ENCODE measurements around the gene TOR1AIP1.

DNA sequence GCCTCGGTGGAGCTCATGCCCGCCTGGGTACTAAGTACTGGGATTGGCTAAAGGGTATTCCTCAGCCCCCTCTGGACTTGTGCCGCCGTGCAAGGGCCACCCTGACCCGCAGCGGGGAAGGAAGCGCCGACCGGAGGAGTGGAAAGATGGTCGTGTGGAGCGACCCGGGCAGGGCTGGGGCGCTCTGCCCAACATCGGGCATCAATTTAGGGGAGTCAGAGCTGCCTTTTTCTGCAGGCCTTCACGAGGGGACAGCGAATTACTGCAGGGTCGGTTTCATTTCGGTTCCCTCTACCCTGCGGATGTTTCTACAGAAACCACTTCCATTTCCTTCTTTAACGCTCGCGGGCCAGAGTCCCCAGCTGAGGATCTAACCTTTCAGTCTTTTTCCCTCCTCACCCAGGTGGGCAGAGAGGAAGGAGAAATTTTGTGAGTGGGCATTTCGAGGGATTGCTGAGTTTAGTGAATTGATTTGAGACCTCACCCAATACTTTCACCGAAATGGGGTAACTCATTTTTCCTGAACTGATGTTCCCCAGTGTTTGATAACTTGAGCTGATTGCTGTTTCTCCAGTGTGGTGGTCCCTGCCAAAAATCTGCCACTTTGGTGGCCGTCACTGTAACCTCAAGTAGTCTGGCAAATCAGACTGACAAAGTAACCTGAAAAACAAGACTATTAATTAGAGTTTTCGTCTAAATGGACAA lies 1.1 kb downstream of the TOR1AIP1 start:
- TF ChIP-seq TAF1 (IDR thresholded peaks at IDR 0.05; ENCODE audit: borderline replicate concordance, insufficient read depth, low read length): no peak
- TF ChIP-seq, protein P1, sequence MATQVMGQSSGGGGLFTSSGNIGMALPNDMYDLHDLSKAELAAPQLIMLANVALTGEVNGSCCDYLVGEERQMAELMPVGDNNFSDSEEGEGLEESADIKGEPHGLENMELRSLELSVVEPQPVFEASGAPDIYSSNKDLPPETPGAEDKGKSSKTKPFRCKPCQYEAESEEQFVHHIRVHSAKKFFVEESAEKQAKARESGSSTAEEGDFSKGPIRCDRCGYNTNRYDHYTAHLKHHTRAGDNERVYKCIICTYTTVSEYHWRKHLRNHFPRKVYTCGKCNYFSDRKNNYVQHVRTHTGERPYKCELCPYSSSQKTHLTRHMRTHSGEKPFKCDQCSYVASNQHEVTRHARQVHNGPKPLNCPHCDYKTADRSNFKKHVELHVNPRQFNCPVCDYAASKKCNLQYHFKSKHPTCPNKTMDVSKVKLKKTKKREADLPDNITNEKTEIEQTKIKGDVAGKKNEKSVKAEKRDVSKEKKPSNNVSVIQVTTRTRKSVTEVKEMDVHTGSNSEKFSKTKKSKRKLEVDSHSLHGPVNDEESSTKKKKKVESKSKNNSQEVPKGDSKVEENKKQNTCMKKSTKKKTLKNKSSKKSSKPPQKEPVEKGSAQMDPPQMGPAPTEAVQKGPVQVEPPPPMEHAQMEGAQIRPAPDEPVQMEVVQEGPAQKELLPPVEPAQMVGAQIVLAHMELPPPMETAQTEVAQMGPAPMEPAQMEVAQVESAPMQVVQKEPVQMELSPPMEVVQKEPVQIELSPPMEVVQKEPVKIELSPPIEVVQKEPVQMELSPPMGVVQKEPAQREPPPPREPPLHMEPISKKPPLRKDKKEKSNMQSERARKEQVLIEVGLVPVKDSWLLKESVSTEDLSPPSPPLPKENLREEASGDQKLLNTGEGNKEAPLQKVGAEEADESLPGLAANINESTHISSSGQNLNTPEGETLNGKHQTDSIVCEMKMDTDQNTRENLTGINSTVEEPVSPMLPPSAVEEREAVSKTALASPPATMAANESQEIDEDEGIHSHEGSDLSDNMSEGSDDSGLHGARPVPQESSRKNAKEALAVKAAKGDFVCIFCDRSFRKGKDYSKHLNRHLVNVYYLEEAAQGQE (IDR thresholded peaks at IDR 0.05; ENCODE audit: insufficient read depth in 1 of 2, low read depth in 2 of 2, low read length in 2 of 2): no peak

All from PFSK-1 (cell line).